Activated B cell treated with CpG ODN at 0.5 μM for 24 hours (primary cell): ENCODE data around the gene CTNND1. TPM values are rescaled to one million over a fixed set of nuclear protein-coding genes. Genes with fewer than 3 reads are reported as not detected.

Source experiments
- ATAC-seq: fragments of 200-7000 bp; cut with Tn5 transposase; one replicate; pipeline ENCODE4 v1.10.0; 2021; ENCODE audit warnings: low read depth, mild to moderate bottlenecking, moderate library complexity
- CTCF ChIA-PET: fragments of 350-600 bp; sonication (Branson Sonifier 250); formaldehyde crosslinking; loops from one replicate; lab custom pipeline; 2021; ENCODE audit warnings: antibody characterized with exemption; lab: Charles Lee
- POLR2A ChIA-PET: fragments of 350-600 bp; sonication (Branson Sonifier 250); formaldehyde crosslinking; loops from one replicate; lab custom pipeline; 2021; ENCODE audit warnings: antibody characterized with exemption; lab: Charles Lee
- DNase-seq: peaks from one replicate; pipeline ENCODE4 v3.0.0; 2022
- H3K27ac Mint-ChIP-seq: one replicate; pipeline ENCODE4 v1.8.0; 2020; ENCODE audit warnings: mixed read lengths
- H3K27me3 Mint-ChIP-seq: one replicate; pipeline ENCODE4 v1.8.0; 2021; ENCODE audit warnings: mixed read lengths
- H3K36me3 Mint-ChIP-seq: one replicate; pipeline ENCODE4 v1.8.0; 2021; ENCODE audit warnings: low read depth, mixed read lengths
- H3K4me1 Mint-ChIP-seq: one replicate; pipeline ENCODE4 v1.8.0; 2021; ENCODE audit warnings: mixed read lengths
- H3K4me3 Mint-ChIP-seq: one replicate; pipeline ENCODE4 v1.8.0; 2020; ENCODE audit warnings: mild to moderate bottlenecking, mixed read lengths
- H3K9me3 Mint-ChIP-seq: one replicate; pipeline ENCODE4 v1.8.0; 2020; ENCODE audit warnings: mixed read lengths
- CTCF ChIP-seq: fragments of 200-600 bp; IDR thresholded peaks from one replicate; pipeline ENCODE4 v1.8.0; 2022; ENCODE audit warnings: antibody characterized with exemption, mild to moderate bottlenecking
- intact Hi-C: fragments of 100-400 bp; cut with micrococcal nuclease; formaldehyde crosslinking; loops from one replicate; pipeline ENCODE4 v1.15.1; 2024
- total RNA-seq: library from RNA; stranded (reverse); gene quantifications from 2 replicates; pipeline ENCODE4 v1.2.3, GENCODE V29; 2022

CTNND1 gene
- total RNA-seq, 1 donor from 2014 or later: 42.3 TPM

DNA sequence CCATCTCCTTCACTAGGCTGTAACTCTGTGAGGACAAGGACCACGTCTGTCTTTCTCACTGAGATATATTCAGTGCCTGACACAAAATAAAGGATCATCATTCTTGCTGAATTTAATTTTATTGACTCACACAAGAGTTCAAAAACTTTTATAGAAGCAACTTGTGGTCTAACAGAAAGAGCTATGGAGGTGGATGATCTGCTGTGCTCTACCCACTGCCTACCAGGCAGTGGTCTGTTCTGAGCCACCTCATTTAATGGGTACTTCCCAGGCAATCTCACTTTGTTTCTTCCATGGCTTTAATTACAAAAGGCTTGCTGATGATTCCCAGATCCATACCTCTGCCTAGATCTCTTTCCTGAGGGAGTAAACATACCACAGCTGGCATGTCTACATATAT lies 14.7 kb upstream of the CTNND1 start:
- intact Hi-C loops: no loop called here
- Mint-ChIP-seq H3K27me3 (no peaks in the 10 kb centered on the region), H3K4me3 (no peak overlapping the region), H3K9me3 (no peaks in the 10 kb centered on the region), H3K4me1 (peaks cover 31% of the 10 kb centered on the region), H3K36me3 (peaks cover 57% of the 10 kb centered on the region), H3K27ac (peak overlapping the region; percentile 75)
- DNase-seq (no peak), ATAC-seq (no peak)
- POLR2A ChIA-PET: interaction anchor here (0.5 to 1.3 kb wide), 5 partner anchors 20 to 106 kb away, joined by 3 to 7 read pairs (median 3); no protein-coding TSS in a partner anchor
- TF ChIP-seq CTCF: no peak
- CTCF ChIA-PET: interaction anchor here (0.6 to 6.2 kb wide), 3 partner anchors 54 to 421 kb away, joined by 3 to 133 read pairs (median 3); no protein-coding TSS in a partner anchor

GRCh38 chr11:57751176-57751575 lies 10.4 kb upstream of the CTNND1 start:
- TF ChIP-seq CTCF: no peak
- CTCF ChIA-PET: interaction anchor here (0.7 to 6.2 kb wide), 9 partner anchors 10 to 50 kb away, joined by 3 to 133 read pairs (median 3); partner anchors contain the start of gene SELENOH
- H3K4me1 Mint-ChIP-seq: peaks cover 9% of the 10 kb centered on the region
- no peaks in the 10 kb centered on the region for H3K27me3 Mint-ChIP-seq
- no peak overlapping the region for H3K4me3 Mint-ChIP-seq
- intact Hi-C loops: loop anchor here (1.0 kb wide), 2 partner anchors 10 to 49 kb away; partner anchors contain the start of gene SELENOH
- ATAC-seq: no peak
- peaks cover 18% of the 10 kb centered on the region for H3K36me3 Mint-ChIP-seq
- H3K27ac Mint-ChIP-seq: no peak overlapping the region
- DNase-seq: no peak
- no peaks in the 10 kb centered on the region for H3K9me3 Mint-ChIP-seq
- POLR2A ChIA-PET: interaction anchor here (1.6 to 1.9 kb wide), 3 partner anchors 10 to 49 kb away, joined by 5 to 15 read pairs (median 8); partner anchors contain the start of gene SELENOH

- no peaks in the 10 kb centered on the region for H3K27me3 Mint-ChIP-seq
- POLR2A ChIA-PET: interaction anchor here (1.3 to 1.9 kb wide), 4 partner anchors 10 to 49 kb away, joined by 4 to 15 read pairs (median 6); partner anchors contain the start of gene SELENOH
- H3K27ac Mint-ChIP-seq: peak within 1 kb of the TSS; percentile 66
- intact Hi-C loops: loop anchor here (1.0 kb wide), 2 partner anchors 10 to 49 kb away; partner anchors contain the start of gene SELENOH
- no peaks in the 10 kb centered on the region for H3K9me3 Mint-ChIP-seq
- no peak for DNase-seq
- CTCF ChIA-PET: interaction anchor here (0.7 to 6.2 kb wide), 9 partner anchors 10 to 49 kb away, joined by 3 to 133 read pairs (median 3); partner anchors contain the start of gene SELENOH
- TF ChIP-seq CTCF: no peak
- peak; percentile 66 for ATAC-seq
- no peak within 1 kb of the TSS for H3K4me3 Mint-ChIP-seq
- peaks cover 12% of the 10 kb centered on the region for H3K36me3 Mint-ChIP-seq
- peaks cover 9% of the 10 kb centered on the region for H3K4me1 Mint-ChIP-seq
Observed at GRCh38 chr11:57751676-57752253, 9.8 kb upstream of the CTNND1 start, which contains the start of gene BTBD18. TSS of gene BTBD18 (minus strand) at chr11:57751819. CDS start at chr11:57751188, 631 bp downstream.

DNA sequence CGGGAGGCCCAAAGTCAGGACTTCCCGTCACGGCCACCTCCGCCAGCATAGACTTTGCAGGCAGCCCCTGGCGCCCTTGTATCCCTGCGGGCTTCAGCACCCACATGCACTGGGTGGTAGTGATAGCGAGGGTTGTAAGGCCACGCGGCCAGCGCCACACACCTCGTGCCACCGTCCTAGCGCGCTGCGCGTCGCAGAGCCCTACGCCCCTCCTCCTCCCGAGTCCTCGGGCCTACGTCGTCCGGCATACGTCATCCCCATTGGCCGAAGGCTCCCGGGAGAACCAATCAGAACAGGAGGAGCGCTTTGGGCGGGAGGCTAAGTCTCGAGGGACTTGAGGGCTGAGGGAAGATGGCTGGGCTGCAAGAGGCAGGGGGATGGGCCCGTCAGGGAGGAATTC lies 8.6 kb upstream of the CTNND1 start:
- H3K9me3 Mint-ChIP-seq: no peaks in the 10 kb centered on the region
- intact Hi-C loops: no loop called here

More for the DNA sequence above, 8.6 kb upstream of the CTNND1 start:
- no peak for DNase-seq
- Mint-ChIP-seq H3K4me1 (peaks cover 6% of the 10 kb centered on the region), H3K36me3 (peaks cover 6% of the 10 kb centered on the region), H3K27ac (no peak overlapping the region), H3K4me3 (no peak overlapping the region), H3K27me3 (no peaks in the 10 kb centered on the region)
- ChIA-PET CTCF (interaction anchor here (0.9 to 6.2 kb wide), 3 partner anchors 19 to 48 kb away, joined by 3 to 133 read pairs (median 11); no protein-coding TSS in a partner anchor), POLR2A (interaction anchor here (0.5 to 1.8 kb wide), 3 partner anchors 38 to 48 kb away, joined by 3 to 15 read pairs (median 4); no protein-coding TSS in a partner anchor)
- no peak for TF ChIP-seq CTCF
- ATAC-seq: no peak
